HEK293 (cell line): ENCODE measurements around the gene SCTR.

Experiments used
- GLIS2 ChIP-seq: fragments of 450-650 bp; formaldehyde crosslinking; IDR thresholded peaks from 2 replicates; pipeline ENCODE4 v1.5.1; 2016; ENCODE audit warnings: missing biosample characterization, missing genetic modification characterization
- PRDM1 ChIP-seq: fragments of 450-650 bp; formaldehyde crosslinking; IDR thresholded peaks from 2 replicates; pipeline ENCODE4; 2016; ENCODE audit warnings: missing biosample characterization, missing genetic modification characterization
- YY1 ChIP-seq: fragments of 450-650 bp; formaldehyde crosslinking; IDR thresholded peaks from 2 replicates; pipeline ENCODE4 v1.5.1; 2018; ENCODE audit warnings: missing biosample characterization, missing genetic modification characterization
- ZNF311 ChIP-seq: fragments of 450-650 bp; formaldehyde crosslinking; IDR thresholded peaks from 2 replicates; pipeline ENCODE4 v1.5.1; 2017; ENCODE audit warnings: missing biosample characterization, missing genetic modification characterization, borderline replicate concordance
- TF ChIP-seq, protein P1 (sequence below): fragments of 450-650 bp; formaldehyde crosslinking; IDR thresholded peaks from 2 replicates; pipeline ENCODE4 v1.5.1; 2016; ENCODE audit warnings: missing biosample characterization, missing genetic modification characterization

DNA sequence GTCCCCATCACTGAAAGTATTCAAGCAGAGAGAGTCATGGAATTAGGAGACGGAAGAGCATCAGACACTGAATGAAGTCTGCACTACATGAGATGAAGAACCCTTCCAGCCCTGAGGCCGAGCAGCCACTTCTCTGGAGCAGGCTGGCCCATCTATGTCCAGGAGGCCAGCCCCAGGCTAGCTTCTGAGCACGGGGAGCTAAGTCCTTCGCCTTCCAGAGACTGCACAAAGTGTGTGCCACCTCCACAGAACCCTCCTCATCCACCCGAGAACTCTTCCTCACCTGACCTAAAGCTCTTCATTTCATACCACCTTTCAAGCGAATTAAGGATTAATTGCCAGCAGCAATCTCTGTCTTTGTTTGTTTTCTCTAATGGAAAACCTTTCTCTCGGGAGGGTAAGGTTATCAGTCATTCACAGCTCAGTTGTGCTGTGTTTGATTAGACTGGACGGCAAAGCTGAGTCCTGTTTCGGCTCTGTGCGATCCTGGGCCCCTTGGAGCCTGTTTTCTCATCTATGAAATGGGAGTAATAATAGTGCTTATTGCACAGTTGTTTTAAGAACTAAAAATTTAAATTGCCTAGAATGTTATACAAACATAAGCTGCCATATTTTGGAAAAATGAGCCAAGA, 38.0 kb downstream of the SCTR start:
- TF ChIP-seq, protein P1, sequence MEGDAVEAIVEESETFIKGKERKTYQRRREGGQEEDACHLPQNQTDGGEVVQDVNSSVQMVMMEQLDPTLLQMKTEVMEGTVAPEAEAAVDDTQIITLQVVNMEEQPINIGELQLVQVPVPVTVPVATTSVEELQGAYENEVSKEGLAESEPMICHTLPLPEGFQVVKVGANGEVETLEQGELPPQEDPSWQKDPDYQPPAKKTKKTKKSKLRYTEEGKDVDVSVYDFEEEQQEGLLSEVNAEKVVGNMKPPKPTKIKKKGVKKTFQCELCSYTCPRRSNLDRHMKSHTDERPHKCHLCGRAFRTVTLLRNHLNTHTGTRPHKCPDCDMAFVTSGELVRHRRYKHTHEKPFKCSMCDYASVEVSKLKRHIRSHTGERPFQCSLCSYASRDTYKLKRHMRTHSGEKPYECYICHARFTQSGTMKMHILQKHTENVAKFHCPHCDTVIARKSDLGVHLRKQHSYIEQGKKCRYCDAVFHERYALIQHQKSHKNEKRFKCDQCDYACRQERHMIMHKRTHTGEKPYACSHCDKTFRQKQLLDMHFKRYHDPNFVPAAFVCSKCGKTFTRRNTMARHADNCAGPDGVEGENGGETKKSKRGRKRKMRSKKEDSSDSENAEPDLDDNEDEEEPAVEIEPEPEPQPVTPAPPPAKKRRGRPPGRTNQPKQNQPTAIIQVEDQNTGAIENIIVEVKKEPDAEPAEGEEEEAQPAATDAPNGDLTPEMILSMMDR: no peak
- no peak for TF ChIP-seq GLIS2 (tag by site-specific recombination)
- TF ChIP-seq ZNF311 (tag by site-specific recombination): no peak
- TF ChIP-seq YY1 (tag by site-specific recombination): no peak
- no peak for TF ChIP-seq PRDM1 (tag by site-specific recombination)
